H9 (cell line): Measurements from ENCODE around the gene KDM1B. TPM values are rescaled to one million over a fixed set of nuclear protein-coding genes. Genes with fewer than 3 reads are reported as not detected.

Source experiments
- DNase-seq: peaks from one replicate; pipeline ENCODE4 v3.0.0-alpha.2; 2017
- H2AFZ ChIP-seq: one replicate; pipeline ENCODE4 v1.6.1; 2013; ENCODE audit warnings: mild to moderate bottlenecking, low read length, control low read depth, moderate library complexity
- H2AK5ac ChIP-seq: 2 replicates; pipeline ENCODE4 v1.6.1; 2013; ENCODE audit warnings: low read length, control low read depth, mixed read lengths; ENCODE audit not compliant: insufficient read length
- H2BK120ac ChIP-seq: one replicate; pipeline ENCODE4 v1.6.1; 2013; ENCODE audit warnings: low read depth, mild to moderate bottlenecking, low read length, control low read depth, inconsistent platforms; ENCODE audit not compliant: poor library complexity, severe bottlenecking
- H2BK12ac ChIP-seq: 2 replicates; pipeline ENCODE4 v1.6.1; 2013; ENCODE audit warnings: low read length, control low read depth, mixed read lengths, low read depth; ENCODE audit not compliant: insufficient read length
- H2BK15ac ChIP-seq: 2 replicates; pipeline ENCODE4 v1.6.1; 2013; ENCODE audit warnings: low read depth, low read length, control low read depth
- H2BK20ac ChIP-seq: one replicate; pipeline ENCODE4 v1.6.1; 2013; ENCODE audit warnings: low read depth, mild to moderate bottlenecking, low read length, control low read depth, inconsistent platforms; ENCODE audit not compliant: poor library complexity, severe bottlenecking
- H2BK5ac ChIP-seq: 2 replicates; pipeline ENCODE4 v1.6.1; 2013; ENCODE audit warnings: low read length, control low read depth, mixed read lengths; ENCODE audit not compliant: insufficient read length
- H3K14ac ChIP-seq: 2 replicates; pipeline ENCODE4 v1.6.1; 2013; ENCODE audit warnings: low read length, control low read depth; ENCODE audit not compliant: insufficient read depth
- H3K18ac ChIP-seq: 2 replicates; pipeline ENCODE4 v1.6.1; 2013; ENCODE audit warnings: low read depth, mild to moderate bottlenecking, mixed read lengths, low read length, control low read depth; ENCODE audit not compliant: insufficient read length
- H3K23ac ChIP-seq: 2 replicates; pipeline ENCODE4 v1.6.1; 2013; ENCODE audit warnings: low read length, control low read depth, mixed read lengths, low read depth; ENCODE audit not compliant: insufficient read length
- H3K23me2 ChIP-seq: 2 replicates; pipeline ENCODE4 v1.6.1; 2013; ENCODE audit warnings: low read depth, mild to moderate bottlenecking, mixed read lengths, low read length, control low read depth; ENCODE audit not compliant: insufficient read length, poor library complexity, severe bottlenecking
- H3K27ac ChIP-seq: 2 replicates; pipeline ENCODE4 v1.5.1; 2013; ENCODE audit warnings: low read length, control low read depth, mixed read lengths, low read depth; ENCODE audit not compliant: insufficient read length
- H3K27me3 ChIP-seq: 2 replicates; pipeline ENCODE4 v1.6.1; 2013; ENCODE audit warnings: low read length, control low read depth, inconsistent platforms; ENCODE audit not compliant: insufficient read depth
- H3K4ac ChIP-seq: 2 replicates; pipeline ENCODE4 v1.6.1; 2013; ENCODE audit warnings: low read depth, mild to moderate bottlenecking, control low read depth, inconsistent platforms, low read length, moderate library complexity
- H3K4me1 ChIP-seq: 2 replicates; pipeline ENCODE4 v1.6.1; 2013; ENCODE audit warnings: low read length, control low read depth, inconsistent platforms; ENCODE audit not compliant: insufficient read depth
- H3K4me2 ChIP-seq: 2 replicates; pipeline ENCODE4 v1.6.1; 2013; ENCODE audit warnings: low read length, control low read depth, mixed read lengths; ENCODE audit not compliant: insufficient read length, insufficient read depth
- H3K56ac ChIP-seq: 2 replicates; pipeline ENCODE4 v1.6.1; 2013; ENCODE audit warnings: low read depth, mild to moderate bottlenecking, mixed read lengths, low read length, control low read depth; ENCODE audit not compliant: insufficient read length
- H3K79me1 ChIP-seq: 2 replicates; pipeline ENCODE4 v1.6.1; 2013; ENCODE audit warnings: low read depth, mild to moderate bottlenecking, moderate library complexity, low read length, control low read depth, inconsistent platforms; ENCODE audit not compliant: insufficient read depth, poor library complexity, severe bottlenecking
- H3K79me2 ChIP-seq: 2 replicates; pipeline ENCODE4 v1.6.1; 2013; ENCODE audit warnings: low read length, control low read depth, inconsistent platforms; ENCODE audit not compliant: insufficient read depth
- H3K9ac ChIP-seq: 2 replicates; pipeline ENCODE4 v1.6.1; 2013; ENCODE audit warnings: low read length, control low read depth, mixed read lengths; ENCODE audit not compliant: insufficient read length; ENCODE audit errors: extremely low read depth
- H3K9me3 ChIP-seq: one replicate; pipeline ENCODE4 v1.6.1; 2013; ENCODE audit warnings: low read depth, low read length, inconsistent platforms; ENCODE audit not compliant: control insufficient read depth
- H3T11ph ChIP-seq: one replicate; pipeline ENCODE4 v1.6.1; 2013; ENCODE audit warnings: mild to moderate bottlenecking, low read length, control low read depth, inconsistent platforms
- H4K20me1 ChIP-seq: one replicate; pipeline ENCODE4 v1.6.1; 2013; ENCODE audit not compliant: control insufficient read depth, insufficient read length, insufficient read depth
- H4K5ac ChIP-seq: 2 replicates; pipeline ENCODE4 v1.6.1; 2013; ENCODE audit warnings: low read depth, mild to moderate bottlenecking, mixed read lengths, low read length, control low read depth; ENCODE audit not compliant: insufficient read length
- H4K8ac ChIP-seq: replicated peaks from 2 replicates; pipeline ENCODE4 v1.6.1; 2013; ENCODE audit warnings: low read length, control low read depth, mixed read lengths, low read depth; ENCODE audit not compliant: insufficient read length
- H4K91ac ChIP-seq: 2 replicates; pipeline ENCODE4 v1.6.1; 2013; ENCODE audit warnings: low read depth, mild to moderate bottlenecking, moderate library complexity, mixed read lengths, low read length, control low read depth; ENCODE audit not compliant: insufficient read length
- H3K27ac Mint-ChIP-seq, 3 experiments: 2 replicates in 2 of 3; 3 replicates in 1 of 3; pipeline ENCODE4 v1.8.0; 2020 to 2021; ENCODE audit warnings: mixed read lengths in 3 of 3, mild to moderate bottlenecking in 1 of 3, moderate library complexity in 1 of 3
- H3K27me3 Mint-ChIP-seq: 2 replicates; pipeline ENCODE4 v1.8.0; 2021; ENCODE audit warnings: low read depth, mild to moderate bottlenecking, moderate library complexity, mixed read lengths
- H3K36me3 Mint-ChIP-seq, 3 experiments: 2 replicates in 2 of 3; 3 replicates in 1 of 3; pipeline ENCODE4 v1.8.0; 2020 to 2021; ENCODE audit warnings: low read depth in 3 of 3, mixed read lengths in 3 of 3; ENCODE audit not compliant: insufficient read depth in 1 of 3
- H3K4me1 Mint-ChIP-seq, 2 experiments: 2 replicates each; pipeline ENCODE4 v1.8.0; 2020; ENCODE audit warnings: mixed read lengths in 2 of 2
- H3K4me3 Mint-ChIP-seq, 2 experiments: 2 replicates in 1 of 2; 3 replicates in 1 of 2; pipeline ENCODE4 v1.8.0; 2020 to 2021; ENCODE audit warnings: mild to moderate bottlenecking in 2 of 2, mixed read lengths in 2 of 2, moderate library complexity in 1 of 2
- H3K9me3 Mint-ChIP-seq, 2 experiments: 2 replicates in 1 of 2; 3 replicates in 1 of 2; pipeline ENCODE4 v1.8.0; 2020; ENCODE audit warnings: mild to moderate bottlenecking in 2 of 2, mixed read lengths in 2 of 2, moderate library complexity in 1 of 2
- WGBS: extraction: QIAGEN DNeasy Blood & Tissue Kit; methylation state at CpG from one replicate; pipeline ENCODE4 v1.1.7; 2013; ENCODE audit warnings: missing lambda C conversion rate, low lambda C conversion rate, mixed read lengths; ENCODE audit not compliant: insufficient read length; ENCODE audit errors: extremely low coverage; 5-methylcytosine and 5-hydroxymethylcytosine counted together
- total RNA-seq: library from RNA; stranded (reverse); gene quantifications from 2 replicates; pipeline ENCODE4 v1.2.1, GENCODE V29; 2021
- TF ChIP-seq, protein P1 (sequence below): fragments of 200-600 bp; sonication (generic); conservative IDR thresholded peaks from 3 replicates; pipeline ENCODE4 v1.8.0; 2021; ENCODE audit warnings: antibody characterized with exemption, mild to moderate bottlenecking

KDM1B gene
- total RNA-seq, 1 experiment from 2014 or later, result 5.4 TPM

DNA sequence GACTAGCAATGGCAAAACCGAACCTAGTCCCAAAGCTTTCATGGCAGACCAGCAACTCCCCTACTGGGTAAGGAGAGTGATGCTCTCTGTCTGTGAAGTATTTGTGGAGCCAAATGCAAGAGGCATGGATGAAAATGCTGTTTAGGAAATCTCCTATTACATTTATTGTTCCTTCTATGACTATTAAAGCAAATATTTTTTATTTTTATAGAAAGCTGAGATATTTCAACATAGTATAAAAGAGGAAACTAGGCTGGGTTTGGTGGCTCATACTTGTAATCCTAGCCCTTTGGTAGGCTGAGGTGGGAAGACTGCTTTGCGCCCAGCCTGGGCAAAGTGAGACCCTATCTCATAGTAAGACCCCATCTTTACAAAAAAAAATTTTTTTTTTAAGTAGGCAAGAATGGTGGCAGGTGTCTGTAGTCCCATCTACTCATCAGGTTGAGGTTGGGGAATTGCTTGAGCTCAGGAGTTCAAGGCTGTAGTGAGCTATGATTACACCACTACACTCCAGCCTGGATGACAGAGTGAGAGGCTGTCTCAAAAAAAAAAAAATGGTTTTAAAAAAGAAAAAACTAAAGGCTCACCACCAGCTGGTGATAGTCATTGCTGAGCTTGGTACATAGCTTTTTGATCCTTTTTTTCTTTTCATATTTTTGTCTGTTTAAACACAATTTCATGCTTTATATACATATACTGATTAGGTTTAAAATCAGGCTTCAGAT is 11.3 kb downstream of the KDM1B start:
- no peak for DNase-seq
- Histone ChIP-seq H3K79me1 (no peaks in the 10 kb centered on the region), H3K9me3 (no peaks in the 10 kb centered on the region), H4K5ac (no peak overlapping the region), H3K23ac (no peak overlapping the region), H3K14ac (no peak overlapping the region), H2BK5ac (no peak overlapping the region), H2AK5ac (no peak overlapping the region), H3K56ac (no peak overlapping the region), H3K4me1 (no peaks in the 10 kb centered on the region), H2BK120ac (no peak overlapping the region), H4K20me1 (no peaks in the 10 kb centered on the region), H3K4me2 (no peak overlapping the region), H4K8ac (no peak overlapping the region), H4K91ac (no peak overlapping the region), H3K79me2 (no peaks in the 10 kb centered on the region), H2AFZ (no peak overlapping the region), H3K4ac (no peak overlapping the region), H3K27ac (no peak overlapping the region), H3K27me3 (no peaks in the 10 kb centered on the region), H3K9ac (no peak overlapping the region), H3K18ac (no peak overlapping the region), H3K23me2 (no peaks in the 10 kb centered on the region), H2BK12ac (no peak overlapping the region), H2BK15ac (no peak overlapping the region), H2BK20ac (no peak overlapping the region), H3T11ph (no peak overlapping the region)
- Mint-ChIP-seq H3K36me3 (peaks cover 26 to 49% (median 41%) of the 10 kb centered on the region in 3 experiments), H3K27me3 (no peaks in the 10 kb centered on the region), H3K4me1 (no peaks in the 10 kb centered on the region), H3K27ac (no peak overlapping the region), H3K9me3 (peaks cover 9 to 11% of the 10 kb centered on the region in 2 experiments), H3K4me3 (no peak overlapping the region)
- WGBS, result no CpG with 5 or more reads among the region's 2 CpGs
- TF ChIP-seq, protein P1, sequence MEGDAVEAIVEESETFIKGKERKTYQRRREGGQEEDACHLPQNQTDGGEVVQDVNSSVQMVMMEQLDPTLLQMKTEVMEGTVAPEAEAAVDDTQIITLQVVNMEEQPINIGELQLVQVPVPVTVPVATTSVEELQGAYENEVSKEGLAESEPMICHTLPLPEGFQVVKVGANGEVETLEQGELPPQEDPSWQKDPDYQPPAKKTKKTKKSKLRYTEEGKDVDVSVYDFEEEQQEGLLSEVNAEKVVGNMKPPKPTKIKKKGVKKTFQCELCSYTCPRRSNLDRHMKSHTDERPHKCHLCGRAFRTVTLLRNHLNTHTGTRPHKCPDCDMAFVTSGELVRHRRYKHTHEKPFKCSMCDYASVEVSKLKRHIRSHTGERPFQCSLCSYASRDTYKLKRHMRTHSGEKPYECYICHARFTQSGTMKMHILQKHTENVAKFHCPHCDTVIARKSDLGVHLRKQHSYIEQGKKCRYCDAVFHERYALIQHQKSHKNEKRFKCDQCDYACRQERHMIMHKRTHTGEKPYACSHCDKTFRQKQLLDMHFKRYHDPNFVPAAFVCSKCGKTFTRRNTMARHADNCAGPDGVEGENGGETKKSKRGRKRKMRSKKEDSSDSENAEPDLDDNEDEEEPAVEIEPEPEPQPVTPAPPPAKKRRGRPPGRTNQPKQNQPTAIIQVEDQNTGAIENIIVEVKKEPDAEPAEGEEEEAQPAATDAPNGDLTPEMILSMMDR, result no peak
